ENCODE results near the gene RHO. TPM values are rescaled to one million over a fixed set of nuclear protein-coding genes. Genes with fewer than 3 reads are reported as not detected.
"Not testable (repeated sequence)": the region's sequence is repeated elsewhere in the genome, so short reads cannot be mapped to it uniquely, and the experiment has no call there.

The RHO gene
- total RNA-seq, 1 donor from 2014 or later: not detected

DNA sequence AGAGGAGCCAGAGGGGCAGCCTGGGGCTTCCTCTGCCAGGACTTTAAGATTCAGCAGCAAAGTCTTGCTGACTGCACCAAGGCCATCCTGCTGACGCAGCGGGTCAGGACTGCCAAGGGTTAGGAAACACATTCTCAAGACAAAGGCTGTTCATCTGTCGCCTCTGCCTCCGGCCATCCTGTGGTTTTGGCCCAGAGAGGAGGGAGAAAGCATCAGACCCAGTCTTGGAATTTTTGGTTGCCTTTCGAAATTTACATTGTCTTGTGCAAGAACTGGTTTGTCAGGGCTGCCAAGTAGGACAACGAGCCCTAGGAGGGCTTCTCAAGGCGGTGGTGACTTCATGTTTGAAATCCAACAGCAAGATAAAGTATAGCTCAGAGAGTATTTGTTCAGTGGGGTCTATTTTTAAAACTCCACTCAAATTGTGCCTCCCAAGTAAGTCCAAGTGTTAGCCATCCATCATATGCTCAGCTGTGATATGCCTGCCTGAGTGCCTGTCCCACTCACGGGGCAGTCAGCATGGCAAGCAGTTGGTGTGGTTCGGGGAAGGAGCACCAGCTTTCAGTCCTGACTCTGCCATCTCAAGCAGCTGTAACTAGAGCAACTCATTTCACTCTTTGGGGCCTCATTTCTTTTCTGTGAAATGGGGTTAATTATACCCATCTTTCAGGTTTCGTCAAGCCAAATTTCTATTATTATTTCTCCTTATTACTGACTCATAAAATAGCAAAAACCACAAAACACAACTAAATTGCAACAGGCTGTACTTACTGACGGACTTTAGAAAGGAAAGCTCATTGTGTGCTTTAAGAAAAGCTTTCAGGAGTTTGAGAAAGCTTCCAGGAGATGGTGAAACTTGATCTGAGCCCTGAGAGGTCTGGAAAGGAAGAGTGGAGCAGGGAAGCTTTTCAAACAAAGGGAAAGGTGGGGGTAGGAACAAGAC lies 42.4 kb upstream of the RHO start:
- H3K4me1 ChIP-seq: peaks cover 59% of the 10 kb centered on the region
- TF ChIP-seq, protein P1, sequence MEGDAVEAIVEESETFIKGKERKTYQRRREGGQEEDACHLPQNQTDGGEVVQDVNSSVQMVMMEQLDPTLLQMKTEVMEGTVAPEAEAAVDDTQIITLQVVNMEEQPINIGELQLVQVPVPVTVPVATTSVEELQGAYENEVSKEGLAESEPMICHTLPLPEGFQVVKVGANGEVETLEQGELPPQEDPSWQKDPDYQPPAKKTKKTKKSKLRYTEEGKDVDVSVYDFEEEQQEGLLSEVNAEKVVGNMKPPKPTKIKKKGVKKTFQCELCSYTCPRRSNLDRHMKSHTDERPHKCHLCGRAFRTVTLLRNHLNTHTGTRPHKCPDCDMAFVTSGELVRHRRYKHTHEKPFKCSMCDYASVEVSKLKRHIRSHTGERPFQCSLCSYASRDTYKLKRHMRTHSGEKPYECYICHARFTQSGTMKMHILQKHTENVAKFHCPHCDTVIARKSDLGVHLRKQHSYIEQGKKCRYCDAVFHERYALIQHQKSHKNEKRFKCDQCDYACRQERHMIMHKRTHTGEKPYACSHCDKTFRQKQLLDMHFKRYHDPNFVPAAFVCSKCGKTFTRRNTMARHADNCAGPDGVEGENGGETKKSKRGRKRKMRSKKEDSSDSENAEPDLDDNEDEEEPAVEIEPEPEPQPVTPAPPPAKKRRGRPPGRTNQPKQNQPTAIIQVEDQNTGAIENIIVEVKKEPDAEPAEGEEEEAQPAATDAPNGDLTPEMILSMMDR (IDR thresholded peaks at IDR 0.05; ENCODE audit: borderline replicate concordance): no peak
- H3K36me3 ChIP-seq: peaks cover 14% of the 10 kb centered on the region
- H3K27ac ChIP-seq (replicated peaks): peak overlapping the region; percentile 57
- H3K4me3 ChIP-seq: no peak overlapping the region
- intact Hi-C loops (cut with micrococcal nuclease): no loop called here
- H3K27me3 ChIP-seq (ENCODE audit: low read depth): no peaks in the 10 kb centered on the region
- DNase-seq: peak; percentile 72
- no peaks in the 10 kb centered on the region for H3K9me3 ChIP-seq (replicated peaks)

DNA sequence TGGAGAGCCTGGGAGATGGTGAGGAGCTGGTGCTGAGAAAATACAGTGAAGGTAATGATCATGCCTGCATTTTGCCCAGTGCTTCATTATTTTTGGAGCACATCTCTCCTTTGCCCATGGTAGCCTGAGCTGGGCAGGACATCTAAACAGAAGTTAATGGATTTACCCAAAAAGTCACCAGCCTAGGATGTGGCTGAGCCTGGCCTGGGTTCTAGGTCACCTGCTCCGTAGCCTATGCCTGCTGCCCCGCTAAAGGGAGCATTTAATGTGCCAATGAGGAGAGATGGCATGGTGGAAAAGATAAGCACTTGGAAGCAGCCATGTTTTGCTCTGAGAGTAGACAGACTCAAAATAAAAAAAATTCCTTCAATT lies 41.8 kb upstream of the RHO start:
- intact Hi-C loops (cut with micrococcal nuclease): no loop called here
- TF ChIP-seq, protein P1 (IDR thresholded peaks at IDR 0.05; ENCODE audit: borderline replicate concordance): no peak
- Histone ChIP-seq H3K4me3 (no peak overlapping the region), H3K4me1 (peaks cover 54% of the 10 kb centered on the region), H3K27ac (replicated peaks) (peak overlapping the region; percentile 57), H3K27me3 (ENCODE audit: low read depth) (no peaks in the 10 kb centered on the region), H3K9me3 (replicated peaks) (no peaks in the 10 kb centered on the region), H3K36me3 (peaks cover 14% of the 10 kb centered on the region)
- DNase-seq: no peak

DNA sequence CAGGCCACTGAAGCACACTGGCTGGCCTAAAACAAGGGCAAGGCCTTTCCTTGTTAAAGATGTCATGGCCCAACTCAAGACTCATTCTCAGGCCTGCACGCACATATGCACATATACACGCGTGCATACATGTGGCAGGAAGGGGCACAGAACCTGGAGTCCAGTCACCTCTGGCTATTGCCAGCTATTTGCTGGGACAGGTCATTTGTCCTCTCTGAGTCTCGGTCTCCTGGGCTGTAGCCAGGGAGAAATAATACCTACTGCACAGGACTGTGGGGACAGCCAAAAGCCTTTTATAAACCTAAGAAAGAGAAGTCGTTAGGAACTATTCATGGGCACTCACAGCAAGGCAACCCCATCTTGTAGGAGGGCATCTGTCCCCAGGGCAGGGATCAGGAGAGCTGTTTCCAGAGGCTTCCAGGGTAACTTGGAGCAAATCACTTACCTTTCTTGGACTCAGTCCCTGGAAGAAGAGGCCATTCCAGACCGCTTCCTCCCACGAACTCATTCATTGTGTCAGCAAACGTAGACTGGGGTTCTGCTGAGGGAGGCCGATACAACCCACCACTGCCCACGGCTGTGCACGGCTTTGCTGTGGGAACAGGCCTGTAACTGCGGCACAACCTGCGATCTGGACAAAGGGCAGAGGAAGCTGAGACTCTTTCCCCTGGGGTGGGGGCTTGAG lies 41.1 kb upstream of the RHO start:
- peaks cover 18% of the 10 kb centered on the region for H3K36me3 ChIP-seq
- H3K27me3 ChIP-seq (ENCODE audit: low read depth): no peaks in the 10 kb centered on the region
- no peak overlapping the region for H3K4me3 ChIP-seq
- DNase-seq: no peak
- H3K4me1 ChIP-seq: peaks cover 48% of the 10 kb centered on the region
- intact Hi-C loops (cut with micrococcal nuclease): no loop called here
- no peaks in the 10 kb centered on the region for H3K9me3 ChIP-seq (replicated peaks)
- no peak overlapping the region for H3K27ac ChIP-seq (replicated peaks)
- TF ChIP-seq, protein P1 (IDR thresholded peaks at IDR 0.05; ENCODE audit: borderline replicate concordance): no peak

DNA sequence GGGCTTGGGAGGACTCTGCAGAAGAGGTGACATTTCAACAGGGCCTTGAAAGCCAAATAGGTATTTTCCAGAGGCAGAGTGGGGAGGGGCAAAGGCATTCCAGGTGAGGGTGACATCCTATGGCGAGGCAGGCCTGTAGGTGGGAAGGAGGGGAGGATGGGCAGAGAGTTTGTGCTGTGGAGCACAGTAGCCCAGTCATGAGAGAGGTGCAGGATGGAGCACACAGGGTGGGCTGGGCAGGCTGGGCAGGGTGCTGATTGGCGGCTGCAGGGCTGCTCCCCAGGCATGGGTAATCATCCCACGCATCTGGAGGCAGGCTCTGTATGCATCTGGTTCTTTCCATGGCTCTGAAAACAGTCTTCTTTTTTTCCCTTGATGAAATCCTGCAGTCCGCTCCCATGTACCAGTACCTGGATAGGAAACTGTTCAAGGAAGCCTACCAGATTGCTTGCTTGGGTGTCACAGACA lies 40.5 kb upstream of the RHO start:
- H3K27ac ChIP-seq (replicated peaks); H3K4me3 ChIP-seq; H3K27me3 ChIP-seq (ENCODE audit: low read depth); H3K9me3 ChIP-seq (replicated peaks); intact Hi-C loops (cut with micrococcal nuclease); DNase-seq: not testable (repeated sequence)
- Histone ChIP-seq H3K36me3 (peaks cover 24% of the 10 kb centered on the region), H3K4me1 (peaks cover 42% of the 10 kb centered on the region)

DNA sequence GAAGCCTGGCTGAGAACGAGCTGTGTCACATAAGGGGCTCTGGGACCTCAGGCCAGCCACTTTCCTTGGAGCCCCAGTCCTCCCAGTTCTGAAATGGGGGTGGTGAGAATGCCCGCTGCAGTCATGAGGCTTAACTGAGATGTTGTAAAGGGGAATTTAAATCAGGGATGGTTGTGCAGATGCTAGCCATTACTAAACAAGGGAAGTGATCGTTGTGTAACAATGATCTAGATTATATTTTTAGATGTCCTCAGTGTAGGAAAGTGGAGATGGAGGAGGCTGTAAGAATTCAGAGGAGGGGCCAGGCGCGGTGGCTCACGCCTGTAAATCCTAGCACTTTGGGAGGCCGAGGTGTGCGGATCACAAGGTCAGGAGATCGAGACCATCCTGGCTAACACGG lies 39.2 kb upstream of the RHO start:
- DNase-seq; H3K27ac ChIP-seq (replicated peaks); H3K27me3 ChIP-seq (ENCODE audit: low read depth); H3K4me3 ChIP-seq; intact Hi-C loops (cut with micrococcal nuclease); H3K9me3 ChIP-seq (replicated peaks): not testable (repeated sequence)
- H3K4me1 ChIP-seq: peaks cover 47% of the 10 kb centered on the region
- H3K36me3 ChIP-seq: peaks cover 21% of the 10 kb centered on the region

DNA sequence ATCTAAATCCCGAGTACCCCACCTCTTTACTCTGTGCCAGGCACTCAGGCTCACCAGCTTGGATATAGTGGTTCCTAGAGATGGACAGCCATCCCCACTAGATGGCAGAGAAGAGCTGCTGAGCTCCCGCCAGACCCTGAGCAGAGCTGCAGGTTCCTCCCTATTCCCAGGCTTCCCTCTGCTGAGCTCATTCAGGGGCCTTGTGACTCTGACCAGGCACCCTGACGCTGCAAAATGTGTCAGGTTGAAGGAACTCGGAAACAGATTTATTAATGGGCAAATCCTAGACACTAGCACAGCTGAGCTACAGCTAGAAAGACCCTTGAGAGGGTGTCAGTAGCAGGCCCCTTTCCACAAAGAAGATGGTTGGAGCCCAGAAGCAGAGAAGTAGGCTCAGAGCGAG lies 38.2 kb upstream of the RHO start:
- Histone ChIP-seq H3K27ac (replicated peaks) (peak overlapping the region; percentile 68), H3K4me1 (peaks cover 55% of the 10 kb centered on the region), H3K4me3 (no peak overlapping the region), H3K9me3 (replicated peaks) (no peaks in the 10 kb centered on the region), H3K36me3 (peaks cover 18% of the 10 kb centered on the region), H3K27me3 (ENCODE audit: low read depth) (no peaks in the 10 kb centered on the region)
- intact Hi-C loops (cut with micrococcal nuclease): loop anchor here (5.0 kb wide), 1 partner anchor 117 kb away; the partner anchor contains the start of gene PLXND1
- TF ChIP-seq, protein P1 (IDR thresholded peaks at IDR 0.05; ENCODE audit: borderline replicate concordance): peak; percentile 96
- peak; percentile 80 for DNase-seq

DNA sequence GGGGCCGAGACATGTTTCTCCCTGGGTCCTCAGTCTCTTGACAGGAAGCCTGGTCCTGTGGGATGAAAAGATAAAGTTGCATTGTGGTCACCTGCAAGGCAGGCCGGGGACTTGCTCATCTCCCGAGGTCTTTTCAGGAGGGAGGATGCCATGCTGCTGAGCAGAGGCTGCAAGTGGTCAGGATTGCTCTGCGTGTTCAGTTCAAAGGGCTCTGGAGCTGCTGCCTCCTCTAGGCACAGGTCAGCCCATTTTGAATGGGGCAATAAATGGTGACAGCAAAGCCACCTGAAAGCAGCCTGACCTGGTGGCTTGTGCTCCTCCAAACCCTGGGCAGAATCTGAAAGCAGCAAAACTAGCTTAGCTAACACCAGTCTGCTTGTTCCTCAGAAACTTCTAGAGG lies 37.4 kb upstream of the RHO start:
- DNase-seq; H3K27me3 ChIP-seq (ENCODE audit: low read depth); H3K4me3 ChIP-seq; H3K9me3 ChIP-seq (replicated peaks): not testable (repeated sequence)
- Histone ChIP-seq H3K36me3 (peaks cover 18% of the 10 kb centered on the region), H3K4me1 (peaks cover 52% of the 10 kb centered on the region), H3K27ac (replicated peaks) (peak overlapping the region; percentile 68)
- intact Hi-C loops (cut with micrococcal nuclease): loop anchor here (5.0 kb wide), 1 partner anchor 116 kb away; the partner anchor contains the start of gene PLXND1
